ENCODE data around the gene CASP9. TPM values are rescaled to one million over a fixed set of nuclear protein-coding genes. Genes with fewer than 3 reads are reported as not detected.

Gene CASP9
- total RNA-seq, 1 experiment from 2014 or later, result 15.9 TPM

DNA sequence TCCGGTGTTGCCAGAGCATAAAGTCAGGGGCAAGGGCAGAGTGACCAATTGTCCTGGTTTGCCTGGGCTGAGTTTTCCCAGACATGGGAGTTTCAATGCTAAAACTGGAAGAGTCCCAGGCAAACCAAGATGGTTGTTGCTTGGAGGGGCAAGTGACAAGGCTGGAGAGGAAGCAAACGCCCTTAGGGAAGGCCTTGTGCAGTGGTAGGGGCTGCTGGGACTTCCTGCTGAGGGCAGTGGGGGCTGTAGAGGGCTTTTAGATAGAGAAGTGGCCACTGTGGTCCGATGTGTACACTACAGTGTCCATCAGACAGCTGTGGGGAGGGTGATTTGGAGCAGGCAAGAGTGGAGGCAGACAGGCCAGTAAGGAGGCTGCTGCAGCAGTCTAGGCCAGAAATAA is 74.4 kb downstream of the CASP9 start:
- no peaks in the 10 kb centered on the region for H3K27me3 ChIP-seq (ENCODE audit: insufficient read depth, low read length)
- H3K27me3 Mint-ChIP-seq (ENCODE audit: low read depth), result peaks cover 6% of the 10 kb centered on the region
- no peak for DNase-seq
- H3K4me1 Mint-ChIP-seq, result no peaks in the 10 kb centered on the region
- H4K20me1 ChIP-seq (ENCODE audit: control insufficient read depth, insufficient read depth, insufficient read length), result no peaks in the 10 kb centered on the region
- H3K14ac ChIP-seq (ENCODE audit: insufficient read depth, low read length), result no peak overlapping the region
- no peak overlapping the region for H4K91ac ChIP-seq (ENCODE audit: insufficient read length, low read depth, low read length)
- H3K56ac ChIP-seq (ENCODE audit: insufficient read length, low read depth, low read length), result no peak overlapping the region
- no peak overlapping the region for H2BK120ac ChIP-seq (ENCODE audit: low read depth, low read length, poor library complexity, severe bottlenecking)
- H3K23me2 ChIP-seq (ENCODE audit: insufficient read length, low read depth, low read length, poor library complexity, severe bottlenecking), result no peaks in the 10 kb centered on the region
- H3K18ac ChIP-seq (ENCODE audit: insufficient read length, low read depth, low read length), result no peak overlapping the region
- H3K4me3 Mint-ChIP-seq, result no peak overlapping the region
- no CpG with 5 or more reads among the region's 3 CpGs for WGBS (ENCODE audit: extremely low coverage, insufficient read length, low lambda C conversion rate)
- no peaks in the 10 kb centered on the region for H3K79me1 ChIP-seq (ENCODE audit: insufficient read depth, low read depth, low read length, poor library complexity, severe bottlenecking)
- H3K9me3 Mint-ChIP-seq, result peaks cover 0 to 6% of the 10 kb centered on the region in 2 experiments; a peak in 2 of 5 replicates
- H4K5ac ChIP-seq (ENCODE audit: insufficient read length, low read depth, low read length), result no peak overlapping the region
- H3K36me3 Mint-ChIP-seq (ENCODE audit: insufficient read depth in 1 of 3, low read depth in 3 of 3), result no peaks in the 10 kb centered on the region; a peak in 1 of 7 replicates
- H2BK20ac ChIP-seq (ENCODE audit: low read depth, low read length, poor library complexity, severe bottlenecking), result no peak overlapping the region
- H3K79me2 ChIP-seq (ENCODE audit: insufficient read depth, low read length), result no peaks in the 10 kb centered on the region
- no peak overlapping the region for H3K4me2 ChIP-seq (ENCODE audit: insufficient read depth, insufficient read length, low read length)
- no peak overlapping the region for H3K23ac ChIP-seq (ENCODE audit: insufficient read length, low read depth, low read length)
- H3K4me1 ChIP-seq (ENCODE audit: insufficient read depth, low read length), result no peaks in the 10 kb centered on the region
- H3K27ac ChIP-seq (ENCODE audit: insufficient read length, low read depth, low read length), result no peak overlapping the region
- H2BK5ac ChIP-seq (ENCODE audit: insufficient read length, low read length), result no peak overlapping the region
- H2AFZ ChIP-seq (ENCODE audit: low read length), result no peak overlapping the region
- H2AK5ac ChIP-seq (ENCODE audit: insufficient read length, low read length), result no peak overlapping the region
- H2BK12ac ChIP-seq (ENCODE audit: insufficient read length, low read depth, low read length), result no peak overlapping the region
- H3K9me3 ChIP-seq (ENCODE audit: control insufficient read depth, low read depth, low read length), result no peaks in the 10 kb centered on the region
- H4K8ac ChIP-seq (replicated peaks; ENCODE audit: insufficient read length, low read depth, low read length), result no peak overlapping the region
- peak overlapping the region in 1 of 3 experiments; percentile 12; a peak in 1 of 7 replicates for H3K27ac Mint-ChIP-seq
- TF ChIP-seq, protein P1, sequence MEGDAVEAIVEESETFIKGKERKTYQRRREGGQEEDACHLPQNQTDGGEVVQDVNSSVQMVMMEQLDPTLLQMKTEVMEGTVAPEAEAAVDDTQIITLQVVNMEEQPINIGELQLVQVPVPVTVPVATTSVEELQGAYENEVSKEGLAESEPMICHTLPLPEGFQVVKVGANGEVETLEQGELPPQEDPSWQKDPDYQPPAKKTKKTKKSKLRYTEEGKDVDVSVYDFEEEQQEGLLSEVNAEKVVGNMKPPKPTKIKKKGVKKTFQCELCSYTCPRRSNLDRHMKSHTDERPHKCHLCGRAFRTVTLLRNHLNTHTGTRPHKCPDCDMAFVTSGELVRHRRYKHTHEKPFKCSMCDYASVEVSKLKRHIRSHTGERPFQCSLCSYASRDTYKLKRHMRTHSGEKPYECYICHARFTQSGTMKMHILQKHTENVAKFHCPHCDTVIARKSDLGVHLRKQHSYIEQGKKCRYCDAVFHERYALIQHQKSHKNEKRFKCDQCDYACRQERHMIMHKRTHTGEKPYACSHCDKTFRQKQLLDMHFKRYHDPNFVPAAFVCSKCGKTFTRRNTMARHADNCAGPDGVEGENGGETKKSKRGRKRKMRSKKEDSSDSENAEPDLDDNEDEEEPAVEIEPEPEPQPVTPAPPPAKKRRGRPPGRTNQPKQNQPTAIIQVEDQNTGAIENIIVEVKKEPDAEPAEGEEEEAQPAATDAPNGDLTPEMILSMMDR (conservative IDR thresholded peaks at IDR 0.05), result no peak
- H3K4ac ChIP-seq (ENCODE audit: low read depth, low read length), result no peak overlapping the region
- no peak overlapping the region for H2BK15ac ChIP-seq (ENCODE audit: low read depth, low read length)
- H3T11ph ChIP-seq (ENCODE audit: low read length), result no peak overlapping the region
- no peak overlapping the region for H3K9ac ChIP-seq (ENCODE audit: extremely low read depth, insufficient read length, low read length)
